ENCODE results near the gene HES3.

DNA sequence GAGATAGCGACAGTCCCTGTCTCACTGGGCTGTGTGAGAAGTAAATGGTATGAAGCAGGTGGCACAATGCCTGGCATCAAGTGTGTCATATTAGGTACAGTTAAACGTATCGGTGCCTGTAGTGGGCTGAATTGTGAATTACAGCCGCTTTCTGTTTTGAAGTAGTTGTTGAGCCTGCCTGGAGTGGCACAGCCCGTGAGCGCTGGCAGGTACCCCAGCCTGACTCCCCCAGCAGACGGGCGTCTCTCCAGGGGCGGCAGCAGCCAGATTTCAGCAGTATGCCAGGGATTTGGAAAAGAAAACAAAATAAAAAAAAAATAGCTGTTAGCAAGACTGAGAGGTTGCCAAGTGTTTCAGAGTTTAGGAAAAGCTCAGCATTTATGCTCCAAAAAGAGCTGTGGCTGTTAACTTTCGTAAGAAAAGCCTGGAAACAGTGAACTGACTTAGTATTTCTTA is 43.5 kb downstream of the HES3 start:
- TF ChIP-seq POLR2AphosphoS5 (IDR thresholded peaks at IDR 0.05; ENCODE audit: low read depth, low read length), result no peak
- no peak for TF ChIP-seq POLR2A (IDR thresholded peaks at IDR 0.05; ENCODE audit: low read depth, low read length)
- no peak for TF ChIP-seq TAF1 (IDR thresholded peaks at IDR 0.05; ENCODE audit: low read depth, low read length)
- no peak for TF ChIP-seq POU2F2 (IDR thresholded peaks at IDR 0.05; ENCODE audit: low read depth, low read length)
- TF ChIP-seq SPI1 (IDR thresholded peaks at IDR 0.05; ENCODE audit: low read depth, low read length), result no peak

All from GM12891 (cell line).